H1 (cell line): ENCODE data around the gene VWA7. TPM values are rescaled to one million over a fixed set of nuclear protein-coding genes. Genes with fewer than 3 reads are reported as not detected.

Source experiments
- CTCF ChIA-PET: fragments of 300-600 bp; sonication (Branson Sonifier 250); formaldehyde crosslinking; loops from one replicate; lab custom pipeline; 2021; ENCODE audit not compliant: partially characterized antibody; lab: Charles Lee
- POLR2A ChIA-PET: fragments of 300-600 bp; sonication (Branson Sonifier 250); formaldehyde crosslinking; loops from one replicate; lab custom pipeline; 2021; ENCODE audit warnings: inconsistent platforms; ENCODE audit not compliant: partially characterized antibody; lab: Charles Lee
- DNase-seq, 2 experiments: peaks; one replicate each; pipeline versions ENCODE4 v3.0.0 to v3.0.0-alpha.2; 2010 to 2022; ENCODE audit warnings: low spot score in 2 of 2, low read depth in 1 of 2, mixed read lengths in 1 of 2
- FAIRE-seq: peaks from 2 replicates; lab custom pipeline; 2011; peaks lifted over from hg19 to GRCh38; lab: Jason Lieb, UNC
- H2AFZ ChIP-seq: 2 replicates; pipeline ENCODE4 v1.8.1; 2012; ENCODE audit warnings: low read length, inconsistent platforms
- H2AK5ac ChIP-seq: 2 replicates; pipeline ENCODE4 v1.6.1; 2013; ENCODE audit warnings: low read depth, low read length
- H2BK120ac ChIP-seq: replicated peaks from 2 replicates; pipeline ENCODE3; 2013; ENCODE audit warnings: low read depth, low read length, inconsistent platforms
- H2BK12ac ChIP-seq: 2 replicates; pipeline ENCODE4 v1.6.1; 2013; ENCODE audit warnings: low read depth, low read length
- H2BK15ac ChIP-seq: 2 replicates; pipeline ENCODE4 v1.6.1; 2013; ENCODE audit warnings: low read length
- H2BK20ac ChIP-seq: 2 replicates; pipeline ENCODE4 v1.6.1; 2013; ENCODE audit warnings: low read length
- H2BK5ac ChIP-seq: 2 replicates; pipeline ENCODE4 v1.6.1; 2013; ENCODE audit warnings: low read depth, low read length
- H3K14ac ChIP-seq: 2 replicates; pipeline ENCODE4 v1.6.1; 2013; ENCODE audit warnings: inconsistent platforms; ENCODE audit not compliant: insufficient read length
- H3K18ac ChIP-seq: 2 replicates; pipeline ENCODE4 v1.6.1; 2013; ENCODE audit warnings: low read length; ENCODE audit errors: extremely low read depth
- H3K23ac ChIP-seq: 2 replicates; pipeline ENCODE4 v1.6.1; 2013; ENCODE audit warnings: inconsistent platforms; ENCODE audit not compliant: insufficient read length
- H3K23me2 ChIP-seq: 2 replicates; pipeline ENCODE4 v1.6.1; 2013; ENCODE audit warnings: low read depth, low read length
- H3K27ac ChIP-seq: 2 replicates; pipeline ENCODE4 v1.6.1; 2011; ENCODE audit warnings: low read depth, low read length, inconsistent platforms
- H3K27me3 ChIP-seq, 4 experiments: replicated peaks in 1 of 4; 1 replicate in 1 of 4; 2 replicates in 3 of 4; pipeline versions ENCODE4 v1.6.1 to v1.8.1; 2011 to 2013; ENCODE audit warnings: low read length in 3 of 4, mild to moderate bottlenecking in 3 of 4, inconsistent platforms in 2 of 4, mixed read lengths in 2 of 4, moderate library complexity in 1 of 4; ENCODE audit not compliant: control insufficient read depth in 3 of 4, insufficient read depth in 3 of 4; ENCODE audit errors: extremely low read depth in 1 of 4
- H3K36me3 ChIP-seq, 4 experiments: 2 replicates each; pipeline versions ENCODE4 v1.6.1 to v1.8.1; 2011 to 2013; ENCODE audit warnings: mild to moderate bottlenecking in 4 of 4, low read length in 3 of 4, moderate library complexity in 2 of 4, control low read depth in 1 of 4, inconsistent platforms in 1 of 4; ENCODE audit not compliant: insufficient read depth in 4 of 4, control insufficient read depth in 2 of 4
- H3K4ac ChIP-seq: replicated peaks from 2 replicates; pipeline ENCODE3; 2013; ENCODE audit warnings: low read length, low read depth, mixed read lengths, inconsistent platforms; ENCODE audit not compliant: insufficient read length
- H3K4me1 ChIP-seq, 4 experiments: replicated peaks in 1 of 4; 1 replicate in 1 of 4; 2 replicates in 3 of 4; pipeline versions ENCODE4 v1.6.1 to v1.8.1; 2011 to 2013; ENCODE audit warnings: low read length in 3 of 4, inconsistent platforms in 2 of 4, mixed read lengths in 1 of 4; ENCODE audit not compliant: insufficient read depth in 4 of 4, control insufficient read depth in 3 of 4
- H3K4me2 ChIP-seq, 2 experiments: 2 replicates each; pipeline versions ENCODE4 v1.6.1 to v1.8.1; 2011 to 2013; ENCODE audit warnings: low read depth in 2 of 2, low read length in 2 of 2, control low read depth in 1 of 2, inconsistent platforms in 1 of 2, mild to moderate bottlenecking in 1 of 2; ENCODE audit not compliant: insufficient read depth in 1 of 2
- H3K4me3 ChIP-seq, 4 experiments: fragments of 200-600, 300-600 bp in 1 of 4; sonication (generic), shearing (Covaris generic), sonication (Bioruptor Twin) in 1 of 4; 2 replicates each; pipeline versions ENCODE4 v1.5.1 to v1.8.1; 2011 to 2016; ENCODE audit warnings: low read length in 4 of 4, low read depth in 3 of 4, control low read depth in 2 of 4, inconsistent platforms in 2 of 4, mild to moderate bottlenecking in 2 of 4, mixed read lengths in 1 of 4, moderate library complexity in 1 of 4; ENCODE audit not compliant: insufficient read depth in 2 of 4; ENCODE audit errors: extremely low read depth in 1 of 4
- H3K56ac ChIP-seq: replicated peaks from 2 replicates; pipeline ENCODE3; 2013; ENCODE audit warnings: low read depth, mild to moderate bottlenecking, mixed read lengths, low read length, inconsistent platforms; ENCODE audit not compliant: insufficient read length
- H3K79me1 ChIP-seq: 2 replicates; pipeline ENCODE4 v1.6.1; 2013; ENCODE audit warnings: low read depth, low read length, control low read depth
- H3K79me2 ChIP-seq, 2 experiments: 2 replicates each; pipeline versions ENCODE4 v1.6.1 to v1.8.1; 2012 to 2013; ENCODE audit warnings: low read length in 2 of 2, mild to moderate bottlenecking in 2 of 2, inconsistent platforms in 1 of 2; ENCODE audit not compliant: insufficient read depth in 2 of 2, control insufficient read depth in 1 of 2
- H3K9ac ChIP-seq, 4 experiments: replicated peaks in 1 of 4; 1 replicate in 1 of 4; 2 replicates in 3 of 4; pipeline versions ENCODE4 v1.6.1 to v1.8.1; 2011 to 2013; ENCODE audit warnings: low read depth in 3 of 4, low read length in 3 of 4, control low read depth in 2 of 4, mild to moderate bottlenecking in 2 of 4, moderate library complexity in 2 of 4, inconsistent platforms in 1 of 4; ENCODE audit errors: extremely low read depth in 1 of 4
- H3K9me3 ChIP-seq, 2 experiments: 2 replicates each; pipeline versions ENCODE4 v1.6.1 to v1.8.1; 2012 to 2013; ENCODE audit warnings: mild to moderate bottlenecking in 2 of 2, moderate library complexity in 2 of 2, control low read depth in 1 of 2, inconsistent platforms in 1 of 2, low read depth in 1 of 2, low read length in 1 of 2, mixed read lengths in 1 of 2; ENCODE audit not compliant: insufficient read depth in 2 of 2
- H4K20me1 ChIP-seq, 2 experiments: replicated peaks in 1 of 2; 2 replicates each; pipeline versions ENCODE3 to v1.8.1; 2011 to 2013; ENCODE audit warnings: inconsistent platforms in 2 of 2, low read length in 2 of 2, mild to moderate bottlenecking in 1 of 2; ENCODE audit not compliant: insufficient read depth in 2 of 2, control insufficient read depth in 1 of 2
- H4K5ac ChIP-seq: 2 replicates; pipeline ENCODE4 v1.6.1; 2013; ENCODE audit warnings: low read length, low read depth, mixed read lengths, inconsistent platforms; ENCODE audit not compliant: insufficient read length
- H4K8ac ChIP-seq: 2 replicates; pipeline ENCODE4 v1.8.0; 2013; ENCODE audit warnings: mild to moderate bottlenecking, moderate library complexity, low read length, inconsistent platforms; ENCODE audit not compliant: insufficient read depth; ENCODE audit errors: extremely low read depth
- H4K91ac ChIP-seq: replicated peaks from 2 replicates; pipeline ENCODE3; 2013; ENCODE audit warnings: low read length, mixed read lengths, inconsistent platforms; ENCODE audit not compliant: insufficient read length
- HDAC2 ChIP-seq, 2 experiments: fragments of 300-600 bp in 1 of 2; sonication (generic) in 1 of 2; IDR thresholded peaks; 2 replicates each; pipeline ENCODE4 v1.6.1; 2011 to 2012; ENCODE audit warnings: low read depth in 2 of 2, low read length in 2 of 2, mild to moderate bottlenecking in 2 of 2, moderate library complexity in 2 of 2, borderline replicate concordance in 1 of 2, inconsistent platforms in 1 of 2
- SIRT6 ChIP-seq: IDR thresholded peaks from one replicate; pipeline ENCODE4 v1.7.1; 2012; ENCODE audit warnings: low read length, inconsistent platforms
- TAF1 ChIP-seq: IDR thresholded peaks from 2 replicates; pipeline ENCODE4 v1.6.1; 2011; ENCODE audit warnings: mild to moderate bottlenecking, low read depth, low read length
- TCF12 ChIP-seq: IDR thresholded peaks from 2 replicates; pipeline ENCODE4 v1.6.1; 2011; ENCODE audit warnings: low read depth, mild to moderate bottlenecking, low read length
- WGBS, 2 experiments: shearing (Covaris generic) in 1 of 2; methylation state at CpG; one replicate each; pipeline versions ENCODE4 v1.1.6 to v1.1.7; 2013 to 2015; ENCODE audit warnings: low lambda C conversion rate in 2 of 2, mixed read lengths in 2 of 2, inconsistent platforms in 1 of 2, low coverage in 1 of 2, missing lambda C conversion rate in 1 of 2; ENCODE audit not compliant: insufficient replicate concordance in 2 of 2, insufficient coverage in 1 of 2, insufficient read length in 1 of 2; ENCODE audit errors: extremely low coverage in 1 of 2, missing lambda C conversion rate in 1 of 2; 5-methylcytosine and 5-hydroxymethylcytosine counted together
- polyA plus RNA-seq, 7 experiments: library from polyadenylated mRNA; depleted of rRNA in 3 of 7; stranded (reverse) in 5 of 7; unstranded in 2 of 7; fragments of >200 nt in 5 of 7; fragments of 200-250 nt in 2 of 7; gene quantifications; 1 replicate in 5 of 7; 2 replicates in 1 of 7; 4 replicates in 1 of 7; pipeline versions ENCODE4 v1.2.1 to v1.2.3, GENCODE V29; 2011 to 2013; ENCODE audit warnings: missing spikeins in 2 of 7, mixed read lengths in 2 of 7
- total RNA-seq: library from RNA; stranded (reverse); fragmentation: NEBNext Ultra II Directional; extraction: Animal tissue kit (Norgen Biotek cat#: 25700); gene quantifications from 2 replicates; pipeline ENCODE4 v1.2.1, GENCODE V29; 2021

VWA7 gene
- total and polyA plus RNA-seq, 2 of the 8 experiments (the other 6 are each of a cell fraction or from before 2014, with no cell fraction given) = 0.82 to 2.1 TPM

- Histone ChIP-seq H3K27ac (peak within 1 kb of the TSS; percentile 49; the same call in 1 of the 2 replicates), H4K5ac (peak within 1 kb of the TSS; percentile 84), H3K36me3 (peaks cover 8 to 37% (median 31%) of the 10 kb centered on the region in 4 experiments), H3K9me3 (no peaks in the 10 kb centered on the region), H3K79me2 (peaks cover 0 to 3% of the 10 kb centered on the region in 2 experiments; a peak in 2 of 4 replicates), H2BK15ac (peak within 1 kb of the TSS; percentile 61; the same call in 1 of the 2 replicates), H4K8ac (peak within 1 kb of the TSS; percentile 86), H2AK5ac (no peak within 1 kb of the TSS), H3K14ac (no peak within 1 kb of the TSS), H3K27me3 (no peaks in the 10 kb centered on the region), H3K9ac (peak within 1 kb of the TSS; percentile 62 to 75 (median 71)), H3K56ac (peak within 1 kb of the TSS; percentile 87), H3K4me1 (peaks cover 3 to 13% (median 7%) of the 10 kb centered on the region in 4 experiments), H4K20me1 (peaks cover 0 to 1% of the 10 kb centered on the region in 2 experiments), H2AFZ (peak within 1 kb of the TSS; percentile 92; the same call in 1 of the 2 replicates), H3K79me1 (peaks cover 6% of the 10 kb centered on the region; the same call in 1 of the 2 replicates), H2BK12ac (peak within 1 kb of the TSS; percentile 92; the same call in 1 of the 2 replicates), H2BK5ac (no peak within 1 kb of the TSS; the same call in none of the 2 replicates), H4K91ac (peak within 1 kb of the TSS; percentile 27), H3K4ac (peak within 1 kb of the TSS; percentile 63), H2BK20ac (no peak within 1 kb of the TSS), H3K23me2 (peaks cover 2% of the 10 kb centered on the region; the same call in 1 of the 2 replicates), H2BK120ac (no peak within 1 kb of the TSS), H3K4me2 (peak within 1 kb of the TSS; percentile 31 to 90), H3K18ac (peak within 1 kb of the TSS; percentile 52), H3K4me3 (peak within 1 kb of the TSS; percentile 56 to 91 (median 83)), H3K23ac (no peak within 1 kb of the TSS)
- no peak for DNase-seq
- CTCF ChIA-PET = interaction anchor here (0.5 to 8.9 kb wide), 30 partner anchors 8 to 190 kb away, joined by 3 to 89 read pairs (median 4); partner anchors contain the start of genes ABHD16A, C6orf47, LSM2 and LY6G6D
- FAIRE-seq = no peak
- POLR2A ChIA-PET = interaction anchor here (0.5 to 4.2 kb wide), 30 partner anchors 8 to 427 kb away, joined by 3 to 57 read pairs (median 6); partner anchors contain the start of genes ABHD16A, ATP6V1G2, BAG6 and C6orf47
- WGBS, 2 experiments = 61% methylated on average over 27 of the region's 36 CpGs; no CpG with 5 or more reads in 1 of the 2 experiments
- TF ChIP-seq HDAC2 (IDR thresholded peaks at IDR 0.05; ENCODE audit: borderline replicate concordance in 1 of 2, low read depth in 2 of 2, low read length in 2 of 2) = 0 out of 4 replicates have a peak, but pooled peaks of 1 of the 2 experiments have one; percentile 62
- TF ChIP-seq TCF12 = peak; percentile 98
- no peak for TF ChIP-seq TAF1
- TF ChIP-seq SIRT6 = no peak
These were observed 48.2 kb downstream of the VWA7 start, which contains the start of gene DDAH2 for GRCh38 chr6:31728767-31729514. Gene DDAH2, minus strand, starts transcription at chr6:31729299. Its CDS starts 138 bp downstream, at chr6:31729161.
